ENCODE measurements around the gene RHOD. TPM values are rescaled to one million over a fixed set of nuclear protein-coding genes. Genes with fewer than 3 reads are reported as not detected.

RHOD gene
- total RNA-seq, 4 donors from 2014 or later, result 6.9 to 29.9 (median 22.6) TPM

DNA sequence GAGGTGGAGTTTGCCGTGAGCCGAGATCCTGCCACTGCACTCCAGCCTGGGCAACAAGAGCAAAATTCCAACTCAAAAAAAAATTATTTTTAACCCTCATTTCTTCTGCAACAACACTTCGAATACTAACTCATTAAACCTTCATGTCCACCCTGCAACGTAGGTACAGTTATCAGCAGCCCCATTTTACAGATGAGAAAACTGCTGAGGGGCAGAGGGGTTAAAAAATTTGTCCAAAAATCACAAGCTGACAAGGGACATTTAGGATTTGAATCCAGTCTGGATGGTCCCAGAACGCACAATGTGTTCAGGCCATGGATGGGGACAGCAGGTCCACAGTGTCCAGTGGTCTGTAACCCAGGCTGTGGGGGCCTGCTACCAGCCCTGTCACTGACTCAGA lies 29.0 kb downstream of the RHOD start:
- DNase-seq (ENCODE audit: low spot score) (no peak), ATAC-seq (ENCODE audit: low FRiP score) (no peak)
- TF ChIP-seq CTCF (IDR thresholded peaks at IDR 0.05), result no peak

DNA sequence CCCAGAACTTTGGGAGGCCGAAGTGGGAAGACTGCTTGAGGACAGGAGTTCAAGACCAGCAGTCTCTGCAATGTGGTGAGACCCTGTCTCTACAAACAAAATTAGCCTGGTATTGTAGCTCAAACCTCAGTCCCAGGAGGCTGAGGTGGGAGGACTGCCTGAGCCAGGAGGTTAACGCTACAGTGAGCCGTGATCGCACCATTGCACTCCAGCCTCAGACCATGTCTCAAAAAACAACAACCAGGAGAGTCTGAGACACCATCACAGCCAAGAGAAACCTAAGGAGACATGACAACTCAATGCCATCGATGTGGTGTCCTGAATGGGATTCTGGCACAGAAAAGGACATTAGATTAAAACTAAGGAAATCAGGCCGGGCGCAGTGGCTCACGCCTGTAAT lies 34.1 kb downstream of the RHOD start:
- no peak for TF ChIP-seq CTCF (IDR thresholded peaks at IDR 0.05)
- ATAC-seq (ENCODE audit: low FRiP score) (no peak), DNase-seq (ENCODE audit: low spot score) (no peak)

GRCh38 chr11:67095214-67095507 lies 38.5 kb downstream of the RHOD start:
- no peak for TF ChIP-seq CTCF (IDR thresholded peaks at IDR 0.05)
- ATAC-seq (ENCODE audit: low FRiP score) (no peak), DNase-seq (ENCODE audit: low spot score) (no peak)

GRCh38 chr11:67098799-67099429 lies 42.3 kb downstream of the RHOD start:
- DNase-seq (ENCODE audit: low spot score), result no peak
- no peak for ATAC-seq (ENCODE audit: low FRiP score)
- TF ChIP-seq CTCF (IDR thresholded peaks at IDR 0.05), result no peak

- ATAC-seq (ENCODE audit: low FRiP score) (no peak), DNase-seq (ENCODE audit: low spot score) (no peak)
- no peak for TF ChIP-seq CTCF (IDR thresholded peaks at IDR 0.05)
Measured at GRCh38 chr11:67099831-67100324, 43.2 kb downstream of the RHOD start.

- TF ChIP-seq CTCF (IDR thresholded peaks at IDR 0.05), result no peak
- ATAC-seq (ENCODE audit: low FRiP score), result no peak
- DNase-seq (ENCODE audit: low spot score), result no peak
Measured at GRCh38 chr11:67102664-67103063, 46.0 kb downstream of the RHOD start.

- TF ChIP-seq CTCF (IDR thresholded peaks at IDR 0.05), result no peak
- ATAC-seq (ENCODE audit: low FRiP score), result no peak
Measured at GRCh38 chr11:67105964-67106363, 49.3 kb downstream of the RHOD start.

More at GRCh38 chr11:67105964-67106363, 49.3 kb downstream of the RHOD start:
- no peak for DNase-seq (ENCODE audit: low spot score)
